Glomerular visceral epithelial cell (primary cell): ENCODE results near the gene POLE.
A peak's percentile ranks its signal among the peaks of the same experiment; 100 is the strongest.

Source experiments
- DNase-seq: peaks from one replicate; pipeline ENCODE4 v3.0.0-alpha.2; 2016; ENCODE audit errors: extremely low spot score

The POLE gene

DNA sequence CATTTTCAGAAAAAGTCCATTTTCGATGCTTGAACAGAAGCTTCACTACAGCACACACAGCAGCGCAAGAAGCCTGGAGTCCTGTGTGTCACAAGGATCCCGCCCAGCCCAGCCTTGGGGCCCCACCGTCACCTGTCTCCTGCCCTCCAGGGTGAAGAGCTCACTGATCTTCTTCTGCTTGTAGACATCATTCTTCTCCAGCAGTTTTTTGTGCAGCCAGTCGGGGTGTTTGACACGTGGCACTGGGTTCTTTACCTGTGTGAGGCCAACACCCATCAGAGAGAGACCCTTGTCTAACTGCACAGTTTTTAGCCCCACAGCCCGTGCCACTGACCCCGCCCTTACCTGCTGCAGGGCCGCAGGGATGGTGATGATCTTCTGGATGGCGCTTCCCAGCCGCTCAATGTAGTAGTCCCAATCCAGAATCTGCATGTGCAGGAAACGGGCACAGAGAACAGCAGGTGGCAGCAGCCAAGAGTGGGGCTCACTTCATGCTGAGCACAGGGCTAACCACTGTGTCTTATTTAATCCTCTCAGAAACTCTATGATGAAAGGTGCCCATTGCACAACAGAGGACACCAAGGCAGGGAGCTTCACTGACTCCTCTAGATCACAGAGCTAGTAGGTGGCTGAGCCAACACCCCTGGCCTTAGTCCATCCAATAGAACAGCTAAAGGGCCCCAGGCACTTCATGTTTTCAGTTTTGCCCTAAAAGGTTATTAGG is 30.0 kb downstream of the POLE start:
- DNase-seq = no peak

DNA sequence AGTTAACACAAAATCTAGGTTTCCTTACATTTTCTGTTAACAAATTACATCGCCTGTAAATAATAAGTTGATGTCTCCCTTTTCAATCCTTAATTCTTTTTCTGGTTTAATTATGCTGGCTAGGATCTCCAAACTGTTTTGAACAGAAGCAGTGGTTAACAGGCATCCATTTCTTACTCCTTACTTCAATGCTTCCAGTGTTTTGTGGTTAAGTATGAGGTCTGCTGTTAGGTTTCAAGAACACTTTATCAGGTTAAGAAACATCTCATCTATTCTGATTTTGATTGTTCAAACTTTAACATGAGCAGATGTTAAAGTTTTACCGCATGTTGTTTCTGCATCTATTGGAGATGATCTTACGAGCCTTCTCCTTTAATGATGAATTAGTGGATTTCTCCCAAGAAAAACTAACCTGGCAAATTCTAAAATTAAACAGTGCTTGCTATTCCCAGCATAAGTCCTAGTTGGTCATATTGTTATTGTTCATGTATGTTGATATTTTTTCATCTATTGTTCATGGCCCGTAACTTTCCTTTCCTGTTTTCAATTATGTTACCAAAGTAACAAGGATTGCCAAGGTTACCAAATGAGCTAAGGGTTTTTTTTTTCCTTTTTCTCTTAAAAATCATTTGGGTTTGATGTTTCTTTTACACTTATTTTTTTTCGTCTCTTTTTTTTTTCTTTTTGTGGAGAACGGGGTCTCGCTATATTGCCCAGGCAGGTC is 33.4 kb downstream of the POLE start:
- DNase-seq = no peak

DNA sequence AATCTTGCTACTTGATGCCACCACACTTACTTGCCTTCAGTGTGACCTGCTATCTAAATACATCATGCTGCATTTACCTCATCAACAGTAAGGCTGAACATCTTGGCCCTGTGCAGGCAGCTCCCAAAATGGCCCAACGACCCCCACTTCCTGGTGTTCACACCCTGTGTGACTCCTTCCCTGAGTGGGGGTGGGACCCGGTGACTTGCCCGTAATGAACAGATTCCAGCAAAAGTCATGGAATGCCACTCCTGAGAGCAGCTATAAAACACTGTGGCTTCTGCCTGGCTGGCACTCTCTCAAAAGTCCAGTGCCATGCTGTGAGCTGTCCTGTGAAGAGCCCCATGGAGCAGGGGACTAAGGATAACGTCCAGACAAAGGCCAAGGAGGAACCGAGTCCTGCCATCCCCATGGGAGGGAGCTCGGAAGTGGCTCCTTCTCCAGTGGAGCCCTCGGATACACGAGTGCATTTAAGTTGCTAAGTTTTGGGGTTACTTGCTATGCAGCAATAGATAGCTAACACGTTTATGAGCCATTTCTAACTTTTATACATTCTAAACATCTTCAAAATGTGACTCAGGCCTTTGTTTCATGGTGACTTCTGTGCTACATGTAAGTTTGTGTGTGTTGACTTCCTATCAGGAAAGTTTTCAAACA is 35.6 kb downstream of the POLE start:
- DNase-seq = no peak

DNA sequence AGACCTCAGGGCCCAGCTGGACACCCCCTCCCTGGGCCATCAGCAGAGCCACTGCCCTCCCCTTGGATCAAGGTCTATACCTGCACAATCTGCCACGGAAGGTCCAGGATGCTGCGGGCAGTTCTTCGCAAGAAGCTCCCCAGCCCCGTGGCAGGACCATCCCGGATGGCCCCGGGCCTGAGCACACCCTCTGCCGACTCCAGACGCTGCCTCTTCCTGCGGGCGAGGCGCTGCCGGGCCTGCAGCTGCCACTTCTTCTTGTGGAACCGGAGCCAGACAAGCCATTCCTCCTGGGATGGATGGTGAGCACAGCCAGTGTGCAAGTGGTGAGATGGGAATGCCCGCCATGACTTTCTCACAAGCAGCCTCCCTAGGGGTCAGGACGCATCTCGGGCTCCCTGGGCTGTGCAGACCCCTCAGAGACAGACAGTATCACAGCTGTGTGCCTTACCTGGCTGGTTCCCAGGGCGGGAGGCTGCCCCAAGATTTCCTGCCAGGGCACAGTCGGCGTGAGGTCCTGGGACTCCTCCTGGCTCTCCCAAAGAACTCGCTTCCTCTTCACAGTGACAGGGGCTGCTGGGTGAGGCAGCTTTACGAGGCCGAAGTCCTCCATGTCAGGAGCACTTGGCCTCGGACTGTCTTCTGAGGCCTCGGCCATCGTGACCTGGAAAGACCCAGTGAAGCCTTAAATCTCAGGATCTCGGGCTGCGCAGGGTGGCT is 37.8 kb downstream of the POLE start:
- DNase-seq = no peak

DNA sequence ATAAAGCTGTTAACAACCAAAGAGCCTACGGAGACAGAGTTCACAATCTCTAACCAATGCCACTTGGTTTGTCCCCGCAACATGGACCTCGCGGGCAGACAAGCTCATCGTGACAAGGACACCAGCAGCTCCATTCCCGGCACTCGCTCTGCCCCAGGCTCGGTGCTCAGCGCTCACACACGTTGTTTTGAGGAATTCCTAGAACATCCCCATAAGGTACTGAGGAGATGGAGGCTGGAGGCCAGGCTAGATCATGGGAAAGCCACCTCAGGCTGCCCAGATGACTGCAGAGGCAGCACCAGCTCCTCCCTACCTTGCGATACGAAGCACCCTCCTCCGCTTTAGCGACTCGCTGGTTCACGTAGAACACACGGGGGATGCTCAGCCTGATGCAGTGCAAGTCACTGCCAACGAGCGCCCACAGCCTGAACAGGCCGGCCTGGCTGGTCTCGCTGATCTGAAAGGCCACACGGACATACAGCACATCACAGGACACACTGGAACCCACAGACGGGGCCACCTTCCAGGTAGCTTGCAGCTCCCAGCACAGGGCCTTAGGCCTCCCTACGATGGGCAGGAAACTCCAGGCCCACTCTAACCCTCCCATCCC is 38.4 kb downstream of the POLE start:
- no peak for DNase-seq

DNA sequence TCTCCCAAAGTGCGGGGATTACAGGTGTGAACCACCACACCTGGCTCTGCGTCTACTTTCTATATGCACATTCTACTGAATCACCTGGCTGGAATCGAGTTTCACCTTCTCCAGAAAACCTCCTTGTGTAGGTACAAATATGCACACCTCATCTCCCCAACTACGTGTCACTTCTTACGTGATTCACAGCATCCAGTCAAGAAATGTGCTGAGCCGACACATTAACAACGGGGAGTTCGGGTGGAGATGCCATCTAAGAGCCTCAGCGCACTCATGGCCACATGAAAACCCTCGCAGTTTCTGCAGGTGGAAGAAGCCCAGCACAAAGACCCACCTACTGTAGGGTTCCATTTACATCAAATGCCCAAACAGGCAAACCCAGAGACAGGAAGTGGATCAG is 39.3 kb downstream of the POLE start:
- DNase-seq = no peak

DNA sequence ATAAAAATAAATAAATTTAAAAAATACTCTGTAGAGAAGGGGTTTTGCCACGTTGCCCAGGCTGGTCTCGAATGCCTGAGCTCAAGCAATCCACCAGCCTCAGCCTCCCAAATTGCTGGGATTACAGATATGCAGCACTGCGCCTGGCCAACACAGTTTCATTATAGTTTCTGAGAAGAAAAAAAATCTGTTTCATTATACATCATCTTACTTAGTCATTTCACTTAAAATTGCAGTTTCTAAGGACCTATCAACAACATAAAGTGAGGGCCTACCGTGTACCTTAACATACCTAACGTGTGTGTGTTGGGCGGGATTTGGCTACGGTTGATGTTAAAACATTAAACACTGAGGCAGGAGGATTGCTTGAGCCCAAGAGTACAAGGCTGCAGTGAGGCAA is 40.3 kb downstream of the POLE start:
- DNase-seq = no peak

DNA sequence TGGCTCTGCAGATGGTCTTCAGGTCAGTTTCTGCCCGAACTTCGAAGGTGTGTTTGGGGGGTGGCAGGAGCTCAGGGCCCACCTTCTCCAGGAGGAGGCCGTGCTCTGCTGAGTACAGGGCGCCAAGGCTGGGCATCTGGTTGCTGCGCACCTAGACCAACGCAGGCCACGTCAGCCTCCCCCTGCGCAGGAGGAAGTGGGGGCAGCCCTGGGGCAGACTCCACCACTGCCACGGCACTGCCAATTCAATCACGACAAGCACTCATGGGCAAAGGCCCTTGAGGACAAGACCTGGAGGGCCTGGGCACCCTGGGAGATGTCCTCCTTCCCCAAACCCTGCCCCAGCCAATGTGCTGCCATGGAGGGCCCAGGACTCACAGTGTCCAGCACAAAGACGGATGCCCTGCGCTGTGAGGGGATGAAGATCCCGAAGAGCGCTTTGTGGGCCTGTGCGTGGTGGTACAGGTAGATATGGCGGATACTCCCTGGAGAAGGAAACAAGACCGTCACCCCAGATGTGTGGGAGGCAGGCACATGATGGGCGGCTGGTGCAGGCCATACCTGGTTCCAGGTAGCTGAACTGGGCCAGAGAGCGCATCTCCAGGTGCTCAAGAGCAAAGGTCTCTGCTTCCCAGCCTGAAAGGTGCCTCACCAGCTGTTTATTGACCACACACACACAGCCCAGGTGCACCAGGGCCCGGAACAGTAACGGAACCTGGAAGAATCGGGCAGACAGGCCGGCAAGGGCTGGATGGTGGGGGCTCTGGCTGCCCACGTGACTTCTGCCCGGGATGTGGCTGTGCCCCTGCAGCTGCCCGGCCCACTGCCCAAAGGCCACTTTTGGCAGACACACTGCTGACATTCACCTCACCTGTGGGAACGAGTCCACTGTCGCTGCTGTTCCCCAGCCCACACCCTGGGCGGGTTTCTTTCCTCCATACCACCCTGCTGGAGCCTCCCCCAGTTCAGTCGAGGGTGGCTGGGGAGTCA is 44.0 kb downstream of the POLE start:
- DNase-seq = no peak

DNA sequence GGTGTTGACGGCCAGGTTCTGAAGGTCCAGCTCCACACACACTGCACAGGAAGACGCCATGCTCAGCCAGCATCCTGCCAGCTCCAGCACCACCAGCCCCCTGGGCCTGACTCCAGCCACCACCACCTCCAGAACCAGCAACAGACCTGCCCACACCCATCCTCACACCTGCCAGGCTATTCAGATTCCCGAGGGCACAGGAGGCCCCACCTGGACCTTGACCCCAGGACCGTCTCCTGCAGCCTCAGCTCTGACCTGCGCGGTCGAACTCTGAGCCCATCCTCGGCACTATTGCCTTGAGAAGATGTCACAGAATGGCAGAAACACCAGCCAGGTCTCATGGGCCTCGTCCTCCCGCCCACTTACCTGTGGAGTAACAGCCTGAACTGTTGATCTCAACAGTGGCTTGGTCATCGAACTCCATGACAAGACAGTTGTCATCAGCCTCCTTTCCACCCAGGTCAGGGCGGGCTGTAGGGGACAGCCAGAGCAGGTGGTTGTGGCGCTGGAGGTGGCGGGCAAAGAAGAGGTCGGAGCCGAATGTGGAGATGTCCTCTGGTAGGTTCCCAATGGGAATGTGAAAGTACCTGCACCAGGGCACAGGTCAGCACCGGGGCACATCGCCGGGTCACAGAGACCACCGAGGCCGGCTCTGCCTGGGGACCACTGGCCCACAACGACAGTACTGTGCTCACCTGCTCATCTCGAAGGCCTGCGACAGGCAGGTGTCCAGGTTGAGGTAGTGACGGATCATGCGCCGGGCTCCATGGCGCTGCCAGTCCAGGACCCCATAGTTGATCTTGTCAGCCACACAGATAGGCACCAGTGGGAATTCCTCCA is 45.1 kb downstream of the POLE start:
- DNase-seq = no peak

DNA sequence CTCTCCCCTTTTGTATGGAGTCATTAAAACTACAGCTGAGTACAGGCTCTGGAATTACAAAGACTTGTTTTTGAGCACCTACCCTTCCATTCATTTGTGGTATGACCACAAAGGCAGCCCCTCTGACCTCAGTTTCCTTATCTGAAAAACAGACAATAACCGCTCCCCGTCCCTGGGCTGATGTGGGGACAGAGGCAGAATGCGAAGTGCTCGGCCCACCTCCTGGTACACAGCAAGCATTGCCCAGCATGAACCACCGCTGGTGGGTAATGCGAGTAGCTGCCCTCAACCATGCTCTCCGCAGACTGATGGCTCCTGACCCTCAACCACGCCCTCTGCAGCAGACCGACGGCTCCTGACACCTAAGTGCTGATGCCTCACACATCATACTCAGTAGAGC is 46.2 kb downstream of the POLE start:
- DNase-seq = no peak

DNA sequence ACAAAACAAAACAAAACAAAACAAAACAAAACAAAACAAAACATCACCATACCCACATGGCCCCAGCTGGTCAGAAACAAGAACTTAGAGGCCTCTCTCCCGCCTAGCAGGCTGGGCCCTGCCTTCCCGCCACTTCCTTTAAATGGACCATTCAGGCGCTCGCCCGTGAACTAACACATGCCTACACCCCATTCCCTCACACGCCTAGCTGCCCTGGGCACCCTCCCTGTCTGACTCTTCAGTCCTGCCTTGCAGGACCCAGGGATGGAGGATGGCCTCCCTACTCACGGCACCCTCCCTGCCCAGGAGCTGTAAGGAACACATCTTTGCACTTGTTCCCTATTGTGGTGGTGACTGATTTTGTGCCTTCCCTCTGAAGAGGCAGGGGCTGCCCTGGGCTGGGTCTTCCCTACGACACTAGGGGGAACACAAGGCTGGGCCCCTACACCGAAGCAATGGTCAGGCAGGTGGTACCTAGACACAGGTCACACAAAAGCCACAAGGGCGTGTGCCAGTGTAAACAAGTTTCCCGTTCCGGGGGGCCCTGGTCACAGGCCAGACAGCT is 47.1 kb downstream of the POLE start:
- no peak for DNase-seq

DNA sequence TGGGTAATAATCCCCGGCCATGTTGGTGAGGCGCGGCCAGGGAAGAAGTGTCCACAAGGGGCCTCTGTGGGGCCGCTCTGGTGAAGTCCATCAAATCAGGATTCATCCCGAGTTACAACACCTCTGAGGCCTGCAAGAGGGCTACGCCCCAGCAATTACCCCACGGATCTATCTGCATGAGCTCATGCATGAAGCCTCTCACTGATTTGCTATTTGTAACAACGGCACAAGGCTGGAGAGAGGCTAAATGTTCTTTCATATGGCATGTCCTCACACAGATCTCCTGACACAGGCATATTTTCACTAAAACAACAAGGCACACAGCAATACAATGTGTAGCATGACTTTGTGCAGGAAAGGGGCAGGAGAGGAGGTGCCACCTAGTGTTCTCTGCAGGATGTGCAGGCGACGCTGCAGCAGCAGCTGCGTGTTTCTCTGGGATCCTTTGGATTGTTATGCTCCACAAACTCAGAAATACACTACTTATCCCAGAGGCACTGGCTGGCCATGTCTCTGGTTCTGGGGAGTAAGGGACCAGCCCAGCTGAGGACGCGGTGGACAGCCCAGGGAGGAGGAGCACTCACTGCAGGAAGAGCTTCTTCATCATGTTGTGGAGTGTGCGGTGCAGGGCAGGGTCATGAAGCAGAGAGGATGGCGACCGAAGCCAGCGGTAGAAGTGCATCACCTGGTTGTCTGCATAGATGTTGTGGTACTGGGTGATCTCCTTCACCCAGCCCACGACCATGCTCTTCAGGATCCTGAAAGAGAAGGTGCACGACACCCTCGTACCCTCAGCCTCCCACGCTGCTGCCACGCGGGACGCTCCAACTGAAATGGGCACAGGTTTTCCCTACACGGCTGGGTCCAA is 48.4 kb downstream of the POLE start:
- DNase-seq = peak; percentile 58

DNA sequence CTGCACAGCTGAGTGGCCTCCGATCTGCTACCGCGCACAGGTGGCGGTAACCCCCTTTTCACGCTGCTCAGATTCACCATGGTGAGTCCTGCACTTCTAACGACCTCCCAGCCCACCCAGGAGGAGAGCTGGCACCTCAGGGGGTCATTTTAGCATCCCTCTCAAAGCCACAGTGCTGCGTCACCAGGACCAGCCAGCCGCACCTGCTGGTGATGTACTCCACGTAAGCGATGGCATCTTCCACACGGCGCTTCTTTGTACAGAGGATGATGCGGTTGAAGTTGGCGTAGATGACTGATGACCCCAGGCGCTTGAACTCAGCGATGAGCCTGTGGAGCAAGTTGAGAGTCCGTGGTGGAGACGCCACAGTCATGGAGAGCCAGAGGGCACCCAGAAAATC is 49.3 kb downstream of the POLE start:
- DNase-seq = no peak

DNA sequence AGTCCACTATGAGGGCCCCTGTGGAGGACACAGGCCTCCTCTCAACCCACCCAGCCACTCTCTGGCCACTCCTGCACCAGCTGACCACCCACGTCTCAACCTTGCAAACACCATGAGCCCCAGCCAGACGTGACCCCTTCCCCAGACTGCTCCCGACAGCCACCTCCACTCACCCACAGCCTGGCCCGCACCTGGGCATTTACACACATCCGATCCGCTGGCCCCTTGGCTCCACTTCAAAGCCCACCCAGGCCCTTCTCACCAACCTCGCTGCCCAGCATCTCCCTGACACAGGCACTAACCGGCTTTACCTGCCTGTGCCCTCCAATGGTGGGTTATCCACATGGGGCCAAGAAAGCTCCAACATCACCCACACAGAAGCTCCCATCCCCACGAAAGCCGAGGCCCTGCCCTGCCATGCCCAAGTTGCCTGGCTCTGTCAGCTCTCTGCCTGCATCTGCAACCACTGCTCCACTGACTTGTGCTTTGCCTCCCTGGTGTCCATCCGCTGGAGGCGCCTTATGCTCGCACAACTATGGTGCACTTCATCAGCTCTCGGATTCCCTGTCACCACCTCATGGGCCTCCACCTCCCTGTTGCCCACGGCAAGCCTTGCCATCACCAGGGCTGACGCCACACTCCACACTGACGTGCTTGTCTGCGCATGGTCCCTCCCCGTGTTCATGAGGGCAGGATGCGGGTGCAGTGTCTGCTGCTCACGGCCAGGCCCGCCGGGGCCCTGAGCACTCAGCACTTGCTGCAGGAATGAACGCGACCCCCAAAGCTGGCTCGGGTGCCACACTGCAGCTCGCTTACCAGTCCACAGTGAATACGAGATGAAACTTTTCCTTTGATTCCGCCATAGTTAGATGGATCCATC is 51.8 kb downstream of the POLE start:
- no peak for DNase-seq

DNA sequence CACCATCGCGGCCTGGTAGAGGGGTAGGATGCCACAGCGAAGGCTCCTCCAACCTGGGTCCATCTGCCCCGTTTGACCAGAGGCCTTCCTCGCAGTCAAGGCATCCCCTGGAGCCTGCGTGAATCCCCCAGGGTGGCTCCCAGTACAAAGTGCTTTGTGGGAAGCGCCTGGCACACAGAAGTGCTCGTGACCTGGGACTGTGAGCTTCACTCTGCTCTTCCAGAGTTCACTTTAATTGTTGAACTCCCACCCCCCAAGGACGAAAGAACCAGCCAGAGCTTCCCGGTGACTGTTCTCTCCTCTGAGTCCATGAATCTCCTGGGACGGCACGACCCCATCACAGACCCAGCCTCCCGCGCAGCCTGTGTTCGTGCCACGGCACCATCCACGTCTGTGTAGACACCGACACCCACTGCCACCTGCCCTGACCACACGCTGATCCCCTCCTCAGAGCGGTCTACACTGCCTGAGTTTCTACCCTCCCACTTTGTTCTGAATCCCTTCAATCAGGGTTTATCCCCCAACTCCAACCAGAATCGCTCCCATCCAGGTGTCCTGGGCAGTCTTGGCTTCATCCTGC is 52.6 kb downstream of the POLE start:
- DNase-seq = no peak

DNA sequence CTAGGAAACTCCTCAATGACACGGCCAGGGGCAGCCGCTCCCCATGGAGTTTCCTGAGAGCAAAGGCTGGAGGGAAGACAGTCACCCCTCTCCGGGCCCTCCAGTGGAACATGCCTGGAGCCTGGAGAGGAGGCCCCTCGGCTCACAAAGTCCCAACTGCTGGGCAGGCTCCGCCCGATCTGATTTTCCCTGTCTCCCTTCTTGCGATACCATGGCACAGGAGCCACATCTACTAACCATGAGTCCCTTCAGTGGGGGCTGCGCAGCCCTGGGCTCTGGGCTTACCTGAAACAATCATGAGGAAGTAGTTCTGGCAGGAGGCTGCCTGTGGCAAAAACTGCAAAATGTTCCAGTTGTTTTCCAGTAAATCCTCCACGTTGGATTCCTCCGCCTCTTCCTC is 53.2 kb downstream of the POLE start:
- no peak for DNase-seq

DNA sequence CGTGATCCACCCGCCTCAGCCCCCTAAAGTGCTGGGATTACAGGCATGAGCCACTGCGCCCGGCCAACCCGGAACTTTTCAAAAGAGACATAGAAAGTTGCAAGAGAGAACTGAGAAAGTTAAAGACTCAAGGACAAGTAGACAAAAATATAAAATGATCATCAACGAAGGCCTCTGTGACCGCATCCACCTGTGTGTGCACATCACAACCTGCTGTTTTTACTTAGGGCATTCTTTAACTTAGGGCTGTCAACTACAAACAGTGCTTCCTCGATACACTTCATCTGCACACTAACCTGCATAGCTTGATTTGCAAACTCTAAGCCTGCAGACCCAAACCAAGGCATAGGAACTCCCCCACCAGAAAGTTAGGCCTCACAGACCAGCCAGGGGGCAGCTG is 53.7 kb downstream of the POLE start:
- no peak for DNase-seq
